ENCODE measurements around the gene PCDHA13. TPM values are rescaled to one million over a fixed set of nuclear protein-coding genes. Genes with fewer than 3 reads are reported as not detected.
A peak's percentile ranks its signal among the peaks of the same experiment; 100 is the strongest.

PCDHA13 gene
- total RNA-seq, 1 experiment from 2014 or later, result 1.0 TPM

- no peak within 1 kb of the TSS for H2AFZ ChIP-seq (ENCODE audit: low read length)
- DNase-seq, result peak; percentile 66
These were observed 40.7 kb upstream of the PCDHA13 start, which contains the start of gene PCDHA8 for GRCh38 chr5:140840978-140841962. Gene PCDHA8 (plus strand): TSS chr5:140841187. CDS start chr5:140841322, 135 bp downstream.

More at GRCh38 chr5:140840978-140841962, 40.7 kb upstream of the PCDHA13 start, which contains the start of gene PCDHA8:
- H3K36me3 Mint-ChIP-seq (ENCODE audit: insufficient read depth in 1 of 3, low read depth in 3 of 3), result peaks cover 4 to 18% (median 8%) of the 10 kb centered on the region in 3 experiments; a peak in 5 of 7 replicates
- Histone ChIP-seq H2BK12ac (ENCODE audit: insufficient read length, low read depth, low read length) (no peak within 1 kb of the TSS), H3K27ac (ENCODE audit: insufficient read length, low read depth, low read length) (no peak within 1 kb of the TSS), H3K9me3 (ENCODE audit: control insufficient read depth, low read depth, low read length) (no peaks in the 10 kb centered on the region), H3K4ac (ENCODE audit: low read depth, low read length) (no peak within 1 kb of the TSS), H2BK15ac (ENCODE audit: low read depth, low read length) (no peak within 1 kb of the TSS), H3K18ac (ENCODE audit: insufficient read length, low read depth, low read length) (no peak within 1 kb of the TSS), H3T11ph (ENCODE audit: low read length) (no peak within 1 kb of the TSS), H3K23me2 (ENCODE audit: insufficient read length, low read depth, low read length, poor library complexity, severe bottlenecking) (no peaks in the 10 kb centered on the region), H4K8ac (replicated peaks; ENCODE audit: insufficient read length, low read depth, low read length) (no peak within 1 kb of the TSS), H2BK120ac (ENCODE audit: low read depth, low read length, poor library complexity, severe bottlenecking) (no peak within 1 kb of the TSS), H4K91ac (ENCODE audit: insufficient read length, low read depth, low read length) (no peak within 1 kb of the TSS), H2AK5ac (ENCODE audit: insufficient read length, low read length) (no peak within 1 kb of the TSS), H3K14ac (ENCODE audit: insufficient read depth, low read length) (no peak within 1 kb of the TSS), H2BK5ac (ENCODE audit: insufficient read length, low read length) (no peak within 1 kb of the TSS), H4K20me1 (ENCODE audit: control insufficient read depth, insufficient read depth, insufficient read length) (no peaks in the 10 kb centered on the region), H3K23ac (ENCODE audit: insufficient read length, low read depth, low read length) (no peak within 1 kb of the TSS), H3K27me3 (ENCODE audit: insufficient read depth, low read length) (no peaks in the 10 kb centered on the region), H4K5ac (ENCODE audit: insufficient read length, low read depth, low read length) (no peak within 1 kb of the TSS), H3K79me1 (ENCODE audit: insufficient read depth, low read depth, low read length, poor library complexity, severe bottlenecking) (no peaks in the 10 kb centered on the region), H2BK20ac (ENCODE audit: low read depth, low read length, poor library complexity, severe bottlenecking) (no peak within 1 kb of the TSS), H3K56ac (ENCODE audit: insufficient read length, low read depth, low read length) (no peak within 1 kb of the TSS), H3K9ac (ENCODE audit: extremely low read depth, insufficient read length, low read length) (no peak within 1 kb of the TSS), H3K79me2 (ENCODE audit: insufficient read depth, low read length) (no peaks in the 10 kb centered on the region), H3K4me2 (ENCODE audit: insufficient read depth, insufficient read length, low read length) (no peak within 1 kb of the TSS), H3K4me1 (ENCODE audit: insufficient read depth, low read length) (no peaks in the 10 kb centered on the region)
- no peak within 1 kb of the TSS for H3K27ac Mint-ChIP-seq
- H3K27me3 Mint-ChIP-seq (ENCODE audit: low read depth), result no peaks in the 10 kb centered on the region; the same call in 1 of the 2 replicates
- TF ChIP-seq CTCF (conservative IDR thresholded peaks at IDR 0.05), result peak; percentile 68
- peaks cover 2 to 5% of the 10 kb centered on the region in 2 experiments; a peak in 3 of 5 replicates for H3K9me3 Mint-ChIP-seq
- peak within 1 kb of the TSS in 1 of 2 experiments; percentile 17; a peak in 1 of 5 replicates for H3K4me3 Mint-ChIP-seq
- WGBS (ENCODE audit: extremely low coverage, insufficient read length, low lambda C conversion rate), result no CpG with 5 or more reads among the region's 47 CpGs
- 0 out of 4 replicates have a peak, but pooled peaks cover 0 to 2% of the 10 kb centered on the region in 2 experiments for H3K4me1 Mint-ChIP-seq
